Esophagus muscularis mucosa (tissue), 4 donors: ENCODE measurements around the gene EPM2A. TPM values are rescaled to one million over a fixed set of nuclear protein-coding genes. Genes with fewer than 3 reads are reported as not detected.

Source experiments
- DNase-seq: peaks from one replicate; pipeline ENCODE4 v3.0.0-alpha.2; 2017; ENCODE audit errors: extremely low spot score
- H3K27ac ChIP-seq, 4 donors: fragments of 200-600 bp; sonication (generic); replicated peaks in 1 of 4; 1 replicate in 3 of 4; 2 replicates in 1 of 4; pipeline ENCODE4 v1.5.1; 2016 to 2019; ENCODE audit warnings: mild to moderate bottlenecking in 1 of 4
- H3K27me3 ChIP-seq, 4 donors: fragments of 200-600 bp; sonication (generic); one replicate each; pipeline versions ENCODE4 v1.5.1 to v1.6.0; 2016 to 2019
- H3K36me3 ChIP-seq, 4 donors: fragments of 200-600 bp; sonication (generic); one replicate each; pipeline ENCODE4 v1.5.1; 2016 to 2019
- H3K4me1 ChIP-seq, 4 donors: fragments of 200-600 bp; sonication (generic); one replicate each; pipeline ENCODE4 v1.5.1; 2016 to 2019
- H3K4me3 ChIP-seq, 4 donors: fragments of 200-600 bp; sonication (generic); 1 replicate in 2 of 4; 2 replicates in 2 of 4; pipeline ENCODE4 v1.5.1; 2016 to 2019; ENCODE audit warnings: mild to moderate bottlenecking in 4 of 4, moderate library complexity in 1 of 4
- H3K9me3 ChIP-seq, 4 donors: fragments of 200-600 bp; sonication (generic); 1 replicate in 3 of 4; 2 replicates in 1 of 4; pipeline ENCODE4 v1.5.1; 2016 to 2019
- CTCF ChIP-seq, 3 experiments: fragments of 200-600 bp in 2 of 3; fragments of 450-650 bp in 1 of 3; sonication (generic) in 2 of 3; IDR thresholded peaks; one replicate each; pipeline ENCODE4 v1.5.1; 2017 to 2019; ENCODE audit warnings: antibody characterized with exemption in 3 of 3, mild to moderate bottlenecking in 2 of 3, moderate library complexity in 1 of 3
- EP300 ChIP-seq: sonication (generic); formaldehyde crosslinking; IDR thresholded peaks from one replicate; pipeline ENCODE4 v1.6.1; 2017; ENCODE audit warnings: antibody characterized with exemption
- POLR2A ChIP-seq: fragments of 450-650 bp; IDR thresholded peaks from one replicate; pipeline ENCODE4 v1.6.1; 2017; ENCODE audit warnings: antibody characterized with exemption, moderate library complexity, mild to moderate bottlenecking, low read depth
- POLR2AphosphoS5 ChIP-seq, 2 donors: sonication (generic); formaldehyde crosslinking; IDR thresholded peaks; one replicate each; pipeline ENCODE4 v1.6.1; 2017; ENCODE audit warnings: antibody characterized with exemption in 2 of 2
- WGBS: methylation state at CpG from one replicate; pipeline ENCODE4 v1.1.5; 2018; 5-methylcytosine and 5-hydroxymethylcytosine counted together
- intact Hi-C: fragments of 100-400 bp; cut with DNase I; formaldehyde crosslinking; loops from one replicate; pipeline ENCODE4 v1.15.1; 2023
- small RNA-seq, 3 donors: library from RNA; depleted of rRNA; stranded (forward); fragments of <200 nt; gene quantifications; one replicate each; pipeline ENCODE3, GENCODE V24; 2016
- total RNA-seq, 4 donors: library from RNA; depleted of rRNA; stranded (reverse); fragments of >200 nt; gene quantifications; one replicate each; pipeline versions ENCODE4 v1.1.0 to v1.2.1, GENCODE V29; 2016

The EPM2A gene
- total RNA-seq, 4 donors from 2014 or later = 59.8 to 129 (median 75.0) TPM

- intact Hi-C loops = no loop called here
- 87% methylated on average over 2 of the region's 2 CpGs for WGBS
- Histone ChIP-seq H3K27me3 (no peaks in the 10 kb centered on the region), H3K27ac (no peak overlapping the region), H3K36me3 (no peaks in the 10 kb centered on the region), H3K4me1 (no peaks in the 10 kb centered on the region), H3K9me3 (no peaks in the 10 kb centered on the region), H3K4me3 (no peak overlapping the region)
- TF ChIP-seq EP300 (no peak), POLR2AphosphoS5 (IDR thresholded peaks at IDR 0.05) (no peak), CTCF (IDR thresholded peaks at IDR 0.05) (no peak), POLR2A (no peak)
- DNase-seq = no peak
Measured at GRCh38 chr6:145600299-145600698, 135.0 kb downstream of the EPM2A start.

DNA sequence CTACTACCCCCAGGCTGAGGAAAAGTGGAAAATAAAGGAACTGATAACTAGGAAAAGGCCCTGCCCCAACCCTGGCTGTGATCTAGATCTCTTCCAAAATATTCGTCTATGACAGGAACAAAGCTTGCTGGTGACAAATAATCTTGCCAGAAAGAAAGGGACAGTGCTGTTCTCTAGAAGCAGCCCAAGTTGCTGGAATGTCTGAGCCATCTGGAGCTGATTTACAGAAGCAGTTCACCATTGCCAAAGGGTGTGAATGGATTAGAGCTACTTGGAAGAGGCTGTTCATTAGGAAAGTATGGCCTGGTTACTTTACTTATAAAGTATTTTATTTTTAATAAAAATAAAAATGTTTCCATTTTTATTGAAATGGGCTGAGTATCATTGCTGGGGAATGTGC is 146.3 kb downstream of the EPM2A start:
- no peak overlapping the region for H3K27ac ChIP-seq
- no peaks in the 10 kb centered on the region for H3K9me3 ChIP-seq
- 53% methylated on average over 1 of the region's 1 CpG for WGBS
- no peak for DNase-seq
- H3K4me3 ChIP-seq = no peak overlapping the region
- H3K27me3 ChIP-seq = no peaks in the 10 kb centered on the region
- H3K36me3 ChIP-seq = no peaks in the 10 kb centered on the region
- no peak for TF ChIP-seq POLR2A
- TF ChIP-seq CTCF (IDR thresholded peaks at IDR 0.05) = no peak
- no peak for TF ChIP-seq EP300
- no peak for TF ChIP-seq POLR2AphosphoS5 (IDR thresholded peaks at IDR 0.05)
- intact Hi-C loops = no loop called here
- H3K4me1 ChIP-seq = no peaks in the 10 kb centered on the region

GRCh38 chr6:145587334-145587733 is 148.0 kb downstream of the EPM2A start:
- no peaks in the 10 kb centered on the region for H3K27me3 ChIP-seq
- no peak overlapping the region for H3K27ac ChIP-seq
- no peaks in the 10 kb centered on the region for H3K36me3 ChIP-seq
- intact Hi-C loops = no loop called here
- DNase-seq = no peak
- H3K9me3 ChIP-seq = no peaks in the 10 kb centered on the region
- no peak overlapping the region for H3K4me3 ChIP-seq
- no peak for TF ChIP-seq CTCF (IDR thresholded peaks at IDR 0.05)
- no peak for TF ChIP-seq POLR2AphosphoS5 (IDR thresholded peaks at IDR 0.05)
- no peak for TF ChIP-seq POLR2A
- TF ChIP-seq EP300 = no peak
- no peaks in the 10 kb centered on the region for H3K4me1 ChIP-seq

DNA sequence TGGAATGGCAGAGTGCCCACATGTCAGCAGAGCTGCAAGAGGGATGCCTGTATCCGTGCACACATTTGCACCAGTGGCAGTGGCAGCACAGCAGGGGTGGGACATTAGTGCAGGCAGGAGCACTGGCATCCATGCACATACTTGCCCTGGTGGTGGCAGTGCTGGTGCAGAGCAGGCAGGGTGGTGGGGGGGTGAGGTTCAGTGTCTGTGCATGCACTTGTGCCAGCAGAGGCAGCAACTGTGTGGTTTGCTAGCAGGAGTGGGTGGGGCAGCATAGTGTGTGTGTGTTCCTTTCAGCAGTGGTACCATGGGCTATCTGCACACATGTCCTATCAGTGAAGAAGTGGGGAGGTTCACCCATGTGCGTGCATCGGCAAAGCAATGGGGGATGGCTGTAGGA is 151.6 kb downstream of the EPM2A start:
- no peaks in the 10 kb centered on the region for H3K36me3 ChIP-seq
- DNase-seq = no peak
- intact Hi-C loops = no loop called here
- no peak for TF ChIP-seq CTCF (IDR thresholded peaks at IDR 0.05)
- TF ChIP-seq EP300 = no peak
- H3K9me3 ChIP-seq = peaks cover 0 to 6% (median 4%) of the 10 kb centered on the region in 4 donors
- H3K27ac ChIP-seq = no peak overlapping the region
- H3K27me3 ChIP-seq = no peaks in the 10 kb centered on the region
- H3K4me1 ChIP-seq = no peaks in the 10 kb centered on the region
- WGBS = 91% methylated on average over 2 of the region's 3 CpGs
- no peak overlapping the region for H3K4me3 ChIP-seq

Small RNA genes lying within 50 kb of the gene (small RNA-seq; reads per million reads assigned to genes)
- gene AL023806.2 = 0 reads per million in 3 donors

Other genes starting within 250 kb of the EPM2A start
- gene FBXO30, start 79.3 kb upstream of the EPM2A start, total RNA-seq = 10 to 100 TPM; 47.1 to 92.2 (median 69.3) TPM
- 10 to 100 TPM; 14.2 to 35.3 (median 18.7) TPM for gene SHPRH, start 228.8 kb upstream of the EPM2A start, total RNA-seq